Panc1 (cell line): Measurements from ENCODE around the gene NIPA2. TPM values are rescaled to one million over a fixed set of nuclear protein-coding genes. Genes with fewer than 3 reads are reported as not detected.

Source experiments
- ATAC-seq: fragments of 200-7000 bp; cut with Tn5 transposase; 2 replicates; pipeline ENCODE4 v1.9.1; 2020; ENCODE audit warnings: mild to moderate bottlenecking, moderate library complexity
- BruUV-seq: library from RNA; stranded (reverse); fragments of 400-500 nt; replicated peaks from 2 replicates; lab custom pipeline; 2021; lab: Mats Ljungman, UMichigan
- CTCF ChIA-PET: fragments of 300-600 bp; sonication (Branson Sonifier 250); formaldehyde crosslinking; loops from one replicate; lab custom pipeline; 2022; ENCODE audit warnings: antibody characterized with exemption; lab: Charles Lee
- POLR2A ChIA-PET: fragments of 300-600 bp; sonication (Branson Sonifier 250); formaldehyde crosslinking; loops from one replicate; lab custom pipeline; 2022; ENCODE audit warnings: antibody characterized with exemption; lab: Charles Lee
- DNase-seq: peaks from one replicate; pipeline ENCODE4 v3.0.0-alpha.2; 2010; ENCODE audit warnings: low read depth, low spot score
- H3K27ac ChIP-seq: 2 replicates; pipeline ENCODE4 v1.5.1; 2011; ENCODE audit warnings: mild to moderate bottlenecking, low read length, inconsistent platforms
- H3K27me3 ChIP-seq: fragments of 200-500 bp; sonication (Bioruptor generic); 2 replicates; pipeline ENCODE4 v1.6.0; 2014; ENCODE audit warnings: low read length, inconsistent platforms; ENCODE audit not compliant: control insufficient read depth, insufficient read depth
- H3K36me3 ChIP-seq: fragments of 200-500 bp; sonication (Bioruptor generic); 2 replicates; pipeline ENCODE4 v1.5.1; 2014; ENCODE audit warnings: inconsistent platforms, mild to moderate bottlenecking, low read length, moderate library complexity; ENCODE audit not compliant: control insufficient read depth, insufficient read depth
- H3K4me1 ChIP-seq: 2 replicates; pipeline ENCODE4 v1.5.1; 2011; ENCODE audit warnings: inconsistent platforms, mild to moderate bottlenecking, low read length, moderate library complexity; ENCODE audit not compliant: control insufficient read depth, insufficient read depth
- H3K4me3 ChIP-seq, 2 experiments: 2 replicates each; pipeline ENCODE4 v1.5.1; 2011 to 2012; ENCODE audit warnings: low read depth in 2 of 2, low read length in 2 of 2, mild to moderate bottlenecking in 2 of 2, inconsistent platforms in 1 of 2, moderate library complexity in 1 of 2
- H3K9me3 ChIP-seq: fragments of 200-500 bp; sonication (Bioruptor generic); 2 replicates; pipeline ENCODE4 v1.5.1; 2014; ENCODE audit warnings: low read depth, mild to moderate bottlenecking, inconsistent platforms, low read length, moderate library complexity; ENCODE audit not compliant: control insufficient read depth, insufficient read depth
- CTCF ChIP-seq: fragments of 450-650 bp; IDR thresholded peaks from 2 replicates; pipeline ENCODE4 v1.5.1; 2017; ENCODE audit warnings: mild to moderate bottlenecking
- POLR2AphosphoS5 ChIP-seq: IDR thresholded peaks from 2 replicates; pipeline ENCODE4 v1.6.1; 2012; ENCODE audit warnings: mild to moderate bottlenecking, low read depth, low read length, moderate library complexity
- REST ChIP-seq, 2 experiments: IDR thresholded peaks; 2 replicates each; pipeline ENCODE4 v1.6.1; 2011 to 2012; ENCODE audit warnings: low read depth in 2 of 2, control low read depth in 1 of 2, low read length in 1 of 2, mild to moderate bottlenecking in 1 of 2, moderate library complexity in 1 of 2; ENCODE audit not compliant: insufficient read depth in 1 of 2
- SIN3A ChIP-seq: IDR thresholded peaks from 2 replicates; pipeline ENCODE4 v1.6.1; 2012; ENCODE audit warnings: low read depth, mild to moderate bottlenecking, low read length, moderate library complexity, borderline replicate concordance; ENCODE audit not compliant: insufficient read depth
- TCF7L2 ChIP-seq: IDR thresholded peaks from 2 replicates; pipeline ENCODE4 v1.6.1; 2011; ENCODE audit warnings: mild to moderate bottlenecking, low read depth, low read length, inconsistent platforms
- in situ Hi-C: cut with HindIII; loops from 2 replicates; pipeline ENCODE4 v1.10.0; 2016; ENCODE audit warnings: low sequenced_read_pairs, low pct_unique_long_range_greater_than_20kb
- intact Hi-C: fragments of 100-400 bp; cut with micrococcal nuclease; formaldehyde crosslinking; loops from one replicate; pipeline ENCODE4 v1.10.0; 2022; ENCODE audit not compliant: unreplicated experiment
- total RNA-seq: library from RNA; stranded (reverse); gene quantifications from one replicate; pipeline ENCODE4 v1.2.1, GENCODE V29; 2021; ENCODE audit not compliant: unreplicated experiment

Gene NIPA2
- total RNA-seq, 1 experiment from 2014 or later, result 94.8 TPM

GRCh38 chr15:22877607-22878006 is 39.1 kb downstream of the NIPA2 start:
- H3K4me3 ChIP-seq, result no peak overlapping the region
- no TSS peak for BruUV-seq
- no peak for ATAC-seq
- H3K27ac ChIP-seq, result no peak overlapping the region
- in situ Hi-C loops (no loop called here), intact Hi-C loops (no loop called here)
- H3K4me1 ChIP-seq, result no peaks in the 10 kb centered on the region
- CTCF ChIA-PET, result no interaction called here
- H3K27me3 ChIP-seq, result no peaks in the 10 kb centered on the region
- no peak for DNase-seq
- TF ChIP-seq SIN3A (no peak), TCF7L2 (no peak), POLR2AphosphoS5 (no peak), REST (IDR thresholded peaks at IDR 0.05; ENCODE audit: insufficient read depth in 1 of 2, low read depth in 2 of 2, low read length in 1 of 2) (no peak), CTCF (no peak)
- peaks cover 2% of the 10 kb centered on the region for H3K36me3 ChIP-seq
- POLR2A ChIA-PET, result no interaction called here
- no peaks in the 10 kb centered on the region for H3K9me3 ChIP-seq

GRCh38 chr15:22878103-22878502 is 39.6 kb downstream of the NIPA2 start:
- Histone ChIP-seq H3K4me1 (no peaks in the 10 kb centered on the region), H3K27ac (no peak overlapping the region), H3K27me3 (no peaks in the 10 kb centered on the region), H3K36me3 (peaks cover 4% of the 10 kb centered on the region), H3K4me3 (no peak overlapping the region), H3K9me3 (no peaks in the 10 kb centered on the region)
- no peak for ATAC-seq
- no peak for DNase-seq
- no TSS peak for BruUV-seq
- in situ Hi-C loops (no loop called here), intact Hi-C loops (no loop called here)
- TF ChIP-seq SIN3A (no peak), TCF7L2 (no peak), CTCF (no peak), POLR2AphosphoS5 (no peak), REST (IDR thresholded peaks at IDR 0.05; ENCODE audit: insufficient read depth in 1 of 2, low read depth in 2 of 2, low read length in 1 of 2) (no peak)
- CTCF ChIA-PET, result no interaction called here
- POLR2A ChIA-PET, result no interaction called here
